ENCODE data around the gene BEND4.

BEND4 gene

DNA sequence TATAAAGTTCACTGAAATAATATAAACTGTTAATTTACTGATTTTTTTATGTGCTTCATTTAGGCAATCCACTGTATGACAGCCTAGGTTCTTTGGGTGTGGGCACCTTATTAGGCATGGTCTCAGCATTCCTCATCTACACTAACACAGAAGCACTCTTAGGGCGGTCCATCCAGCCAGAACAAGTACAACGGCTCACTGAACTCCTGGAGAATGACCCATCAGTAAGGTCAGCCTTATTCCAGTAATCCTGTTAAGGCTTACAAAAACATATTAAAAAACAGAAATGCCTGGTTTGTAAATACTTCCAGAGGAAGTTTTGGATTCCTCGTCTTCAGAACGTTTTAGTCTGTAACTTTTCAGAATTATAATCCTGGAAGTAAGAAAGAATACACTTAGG is 82.0 kb downstream of the BEND4 start:
- no peaks in the 10 kb centered on the region for H3K27me3 Mint-ChIP-seq
- no peak for DNase-seq (ENCODE audit: low spot score in 2 of 2)
- peaks cover 20% of the 10 kb centered on the region for H3K36me3 Mint-ChIP-seq
- H3K27ac Mint-ChIP-seq: peak overlapping the region; percentile 74
- no peaks in the 10 kb centered on the region for H3K4me1 Mint-ChIP-seq
- ATAC-seq (ENCODE audit: low read depth): no peak
- no peak overlapping the region for H3K4me3 Mint-ChIP-seq
- H3K9me3 Mint-ChIP-seq: no peaks in the 10 kb centered on the region

DNA sequence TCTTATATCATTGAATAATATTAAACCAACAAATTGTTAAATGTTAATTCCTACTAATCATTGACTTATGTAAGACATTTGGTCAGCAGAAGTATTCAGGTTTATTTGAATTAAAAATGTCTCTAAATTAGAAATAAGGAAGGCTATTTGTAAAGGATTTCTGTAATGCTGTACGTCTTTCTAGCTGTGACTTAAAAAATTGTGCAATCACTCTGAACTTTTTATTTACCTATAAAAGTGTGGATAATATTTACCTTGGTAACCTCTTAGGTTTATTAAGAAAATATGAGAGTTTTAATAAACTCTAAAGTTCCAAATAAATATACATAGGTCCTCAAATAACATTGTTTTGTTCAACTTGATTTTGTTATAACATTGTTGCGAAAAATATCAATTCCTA is 85.2 kb downstream of the BEND4 start:
- no peaks in the 10 kb centered on the region for H3K4me1 Mint-ChIP-seq
- peaks cover 28% of the 10 kb centered on the region for H3K36me3 Mint-ChIP-seq
- DNase-seq (ENCODE audit: low spot score in 2 of 2): no peak
- ATAC-seq (ENCODE audit: low read depth): no peak
- no peaks in the 10 kb centered on the region for H3K9me3 Mint-ChIP-seq
- no peak overlapping the region for H3K27ac Mint-ChIP-seq
- no peak overlapping the region for H3K4me3 Mint-ChIP-seq
- no peaks in the 10 kb centered on the region for H3K27me3 Mint-ChIP-seq

- H3K9me3 Mint-ChIP-seq: no peaks in the 10 kb centered on the region
Measured at GRCh38 chr4:42066402-42066801, 86.1 kb downstream of the BEND4 start.

More at GRCh38 chr4:42066402-42066801, 86.1 kb downstream of the BEND4 start:
- H3K36me3 Mint-ChIP-seq: peaks cover 25% of the 10 kb centered on the region
- no peaks in the 10 kb centered on the region for H3K27me3 Mint-ChIP-seq
- DNase-seq (ENCODE audit: low spot score in 2 of 2): no peak
- H3K27ac Mint-ChIP-seq: no peak overlapping the region
- no peak overlapping the region for H3K4me3 Mint-ChIP-seq
- no peaks in the 10 kb centered on the region for H3K4me1 Mint-ChIP-seq
- ATAC-seq (ENCODE audit: low read depth): no peak
